NCI-H82 (cell line): ENCODE measurements around the gene INPP4B.
"Not testable (repeated sequence)": the region's sequence is repeated elsewhere in the genome, so short reads cannot be mapped to it uniquely, and the experiment has no call there.

Experiments
- DNase-seq: peaks from one replicate; lab custom pipeline; 2025; lab: John Stamatoyannopoulos, UW

INPP4B gene

GRCh38 chr4:142824368-142824767, 21.7 kb downstream of the INPP4B start:
- no peak for DNase-seq

- DNase-seq, result no peak
These were observed 22.3 kb downstream of the INPP4B start for GRCh38 chr4:142823796-142824195.

- DNase-seq, result no peak
These were observed 27.6 kb downstream of the INPP4B start for GRCh38 chr4:142818476-142818875.

GRCh38 chr4:142818031-142818430, 28.1 kb downstream of the INPP4B start:
- DNase-seq, result no peak

GRCh38 chr4:142817442-142817841, 28.7 kb downstream of the INPP4B start:
- no peak for DNase-seq

GRCh38 chr4:142815834-142816233, 30.3 kb downstream of the INPP4B start:
- DNase-seq, result no peak

- DNase-seq, result no peak
These were observed 32.7 kb downstream of the INPP4B start for GRCh38 chr4:142813388-142813787.

- DNase-seq, result no peak
These were observed 34.0 kb downstream of the INPP4B start for GRCh38 chr4:142812091-142812490.

- DNase-seq, result no peak
These were observed 35.1 kb downstream of the INPP4B start for GRCh38 chr4:142811034-142811433.

GRCh38 chr4:142809559-142809958, 36.5 kb downstream of the INPP4B start:
- no peak for DNase-seq

- DNase-seq, result not testable (repeated sequence)
These were observed 42.2 kb downstream of the INPP4B start for GRCh38 chr4:142803879-142804278.

- no peak for DNase-seq
These were observed 44.1 kb downstream of the INPP4B start for GRCh38 chr4:142801966-142802365.

GRCh38 chr4:142781114-142781513, 65.0 kb downstream of the INPP4B start:
- DNase-seq, result no peak

GRCh38 chr4:142778900-142779299, 67.2 kb downstream of the INPP4B start:
- DNase-seq, result no peak

- no peak for DNase-seq
These were observed 67.7 kb downstream of the INPP4B start for GRCh38 chr4:142778430-142778829.

GRCh38 chr4:142777045-142777743, 68.9 kb downstream of the INPP4B start:
- DNase-seq, result no peak

GRCh38 chr4:142776026-142776425, 70.1 kb downstream of the INPP4B start:
- DNase-seq, result no peak

- DNase-seq, result no peak
These were observed 72.6 kb downstream of the INPP4B start for GRCh38 chr4:142773505-142773904.

GRCh38 chr4:142762280-142762679, 83.8 kb downstream of the INPP4B start:
- DNase-seq, result no peak

GRCh38 chr4:142752202-142752786, 93.8 kb downstream of the INPP4B start:
- no peak for DNase-seq

- DNase-seq, result no peak
These were observed 102.8 kb downstream of the INPP4B start for GRCh38 chr4:142743121-142743825.

GRCh38 chr4:142741995-142742394, 104.1 kb downstream of the INPP4B start:
- DNase-seq, result no peak

GRCh38 chr4:142728233-142728632, 117.9 kb downstream of the INPP4B start:
- no peak for DNase-seq
